Muscle layer of duodenum (tissue), 2 donors: ENCODE measurements around the gene KCTD6.

Experiments used
- H3K27ac ChIP-seq: one replicate; pipeline ENCODE4 v1.7.0; 2013; ENCODE audit warnings: mild to moderate bottlenecking, low read length
- H3K27me3 ChIP-seq: one replicate; pipeline ENCODE4 v1.7.0; 2013; ENCODE audit warnings: low read depth, mild to moderate bottlenecking, control low read depth, low read length
- H3K36me3 ChIP-seq, 2 donors: one replicate each; pipeline ENCODE4 v1.7.0; 2013; ENCODE audit warnings: low read length in 2 of 2, control low read depth in 1 of 2, mild to moderate bottlenecking in 1 of 2; ENCODE audit not compliant: insufficient read depth in 2 of 2, control insufficient read depth in 1 of 2
- H3K4me1 ChIP-seq, 2 donors: one replicate each; pipeline ENCODE4 v1.7.0; 2013; ENCODE audit warnings: low read length in 2 of 2, mild to moderate bottlenecking in 2 of 2, control low read depth in 1 of 2, moderate library complexity in 1 of 2; ENCODE audit not compliant: insufficient read depth in 2 of 2, control insufficient read depth in 1 of 2
- H3K4me3 ChIP-seq, 2 donors: one replicate each; pipeline ENCODE4 v1.7.0; 2013; ENCODE audit warnings: low read length in 2 of 2, low read depth in 1 of 2, mild to moderate bottlenecking in 1 of 2
- H3K9me3 ChIP-seq, 2 donors: one replicate each; pipeline ENCODE4 v1.7.0; 2013; ENCODE audit warnings: low read length in 2 of 2, control low read depth in 1 of 2, mild to moderate bottlenecking in 1 of 2; ENCODE audit not compliant: control insufficient read depth in 1 of 2
- donor health status: healthy.

KCTD6 gene

GRCh38 chr3:58528629-58529028 is 36.7 kb downstream of the KCTD6 start:
- Histone ChIP-seq H3K4me1 (peaks cover 7 to 12% of the 10 kb centered on the region in 2 donors), H3K36me3 (peaks cover 39 to 73% of the 10 kb centered on the region in 2 donors), H3K4me3 (no peak overlapping the region), H3K27me3 (no peaks in the 10 kb centered on the region), H3K9me3 (no peaks in the 10 kb centered on the region), H3K27ac (no peak overlapping the region)

- peaks cover 33 to 72% of the 10 kb centered on the region in 2 donors for H3K36me3 ChIP-seq
- no peak overlapping the region for H3K4me3 ChIP-seq
- H3K4me1 ChIP-seq, result peaks cover 7 to 12% of the 10 kb centered on the region in 2 donors
- H3K27ac ChIP-seq, result no peak overlapping the region
- H3K27me3 ChIP-seq, result no peaks in the 10 kb centered on the region
- H3K9me3 ChIP-seq, result no peaks in the 10 kb centered on the region
Measured at GRCh38 chr3:58529516-58530353, 37.8 kb downstream of the KCTD6 start.

DNA sequence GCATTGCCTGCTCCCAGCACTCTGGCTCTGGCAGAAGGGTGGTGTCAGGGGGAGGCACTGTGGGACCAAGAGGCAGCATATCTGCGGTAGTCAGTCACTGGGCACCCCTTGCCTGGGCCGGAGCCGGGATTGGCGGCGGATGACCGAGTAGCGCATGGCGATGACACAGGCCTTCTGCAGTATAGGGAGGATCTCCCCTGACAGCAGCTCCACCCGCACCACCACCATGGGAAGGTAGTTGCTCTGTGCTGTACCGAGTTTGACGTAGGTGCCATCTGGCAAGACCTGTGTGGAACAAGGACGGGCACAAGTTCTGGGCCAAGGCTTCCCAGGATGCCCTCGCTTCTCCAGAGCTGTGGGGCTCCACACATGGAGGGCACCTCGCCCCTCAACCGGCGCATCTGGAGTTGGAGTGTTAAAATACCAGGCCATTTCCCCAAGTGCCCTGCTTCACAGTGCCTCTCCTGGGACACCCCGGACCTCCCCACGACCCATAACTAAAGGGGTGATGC is 38.5 kb downstream of the KCTD6 start:
- Histone ChIP-seq H3K27me3 (no peaks in the 10 kb centered on the region), H3K4me3 (no peak overlapping the region), H3K27ac (no peak overlapping the region), H3K4me1 (peaks cover 7 to 14% of the 10 kb centered on the region in 2 donors), H3K9me3 (no peaks in the 10 kb centered on the region), H3K36me3 (peaks cover 33 to 67% of the 10 kb centered on the region in 2 donors)

DNA sequence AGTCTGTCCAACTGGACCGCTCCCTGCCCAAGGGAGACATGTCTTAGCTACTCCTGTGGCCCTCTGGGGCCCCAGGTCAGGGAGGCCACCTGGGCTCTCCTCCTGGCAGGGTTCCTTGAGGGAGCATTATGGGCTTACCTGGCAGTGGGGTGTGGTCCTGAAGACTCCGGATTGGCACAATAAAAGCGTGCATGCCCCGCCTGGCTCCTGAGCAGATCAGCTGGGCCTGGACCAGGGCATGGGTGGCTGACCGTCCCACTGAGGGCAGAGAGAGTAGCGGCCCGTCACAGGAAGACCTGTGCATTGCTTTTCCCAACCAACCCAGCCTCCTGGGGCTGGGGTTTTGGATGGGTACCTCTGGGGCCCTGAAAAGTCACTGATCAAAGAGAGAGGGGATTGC is 39.7 kb downstream of the KCTD6 start:
- Histone ChIP-seq H3K36me3 (peaks cover 26 to 56% of the 10 kb centered on the region in 2 donors), H3K4me3 (no peak overlapping the region), H3K4me1 (peaks cover 7 to 25% of the 10 kb centered on the region in 2 donors)

DNA sequence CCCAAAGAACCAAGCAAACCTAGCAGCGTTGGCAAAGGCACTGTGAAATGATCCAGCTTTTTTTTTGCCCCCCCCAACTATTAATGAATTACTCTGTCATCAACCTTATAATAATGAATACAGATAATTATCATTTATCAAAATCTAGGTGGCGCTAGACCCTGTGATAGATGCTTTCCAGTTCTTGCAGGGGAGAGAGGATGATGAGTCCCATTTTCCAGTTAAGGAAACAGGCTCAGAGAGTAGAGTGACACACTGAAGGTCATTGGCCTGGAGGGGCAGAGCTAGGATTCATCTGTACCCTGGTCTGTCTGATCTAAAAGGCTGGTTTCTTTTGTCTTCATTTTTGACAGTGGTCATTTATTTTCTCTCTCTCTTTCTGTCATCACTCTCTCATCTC is 40.1 kb downstream of the KCTD6 start:
- H3K4me1 ChIP-seq, result peaks cover 7 to 27% of the 10 kb centered on the region in 2 donors
- peaks cover 26 to 52% of the 10 kb centered on the region in 2 donors for H3K36me3 ChIP-seq
- no peaks in the 10 kb centered on the region for H3K27me3 ChIP-seq
- no peaks in the 10 kb centered on the region for H3K9me3 ChIP-seq
- H3K4me3 ChIP-seq, result no peak overlapping the region
- H3K27ac ChIP-seq, result no peak overlapping the region

More for the DNA sequence above, 39.7 kb downstream of the KCTD6 start:
- no peaks in the 10 kb centered on the region for H3K9me3 ChIP-seq
- no peak overlapping the region for H3K27ac ChIP-seq
- H3K27me3 ChIP-seq, result no peaks in the 10 kb centered on the region

DNA sequence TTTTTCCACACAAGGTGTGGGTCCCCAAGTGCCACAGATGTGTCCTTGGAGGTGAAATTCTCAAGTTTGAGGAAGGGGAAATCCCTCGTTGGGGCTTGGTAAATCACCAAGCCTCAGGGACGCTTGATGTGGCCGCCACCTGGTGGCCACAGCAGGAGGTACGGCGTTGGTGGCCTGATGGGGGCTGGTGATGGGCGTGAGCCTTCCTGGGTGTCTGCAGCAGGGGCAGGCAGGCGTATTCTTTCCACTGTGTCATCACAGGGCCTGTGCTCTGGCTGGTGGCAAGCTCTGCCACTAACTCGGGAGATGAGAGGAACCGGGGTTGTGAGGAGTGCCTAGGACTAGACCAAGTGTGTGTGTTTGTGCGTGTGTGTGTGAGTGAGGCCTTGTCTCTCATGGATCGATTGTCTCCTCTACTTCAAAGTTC is 40.9 kb downstream of the KCTD6 start:
- no peaks in the 10 kb centered on the region for H3K27me3 ChIP-seq
- H3K4me3 ChIP-seq, result no peak overlapping the region
- no peak overlapping the region for H3K27ac ChIP-seq
- no peaks in the 10 kb centered on the region for H3K9me3 ChIP-seq
- peaks cover 26 to 48% of the 10 kb centered on the region in 2 donors for H3K36me3 ChIP-seq
- H3K4me1 ChIP-seq, result peaks cover 10 to 35% of the 10 kb centered on the region in 2 donors

GRCh38 chr3:58534592-58535494 is 42.9 kb downstream of the KCTD6 start:
- Histone ChIP-seq H3K27ac (no peak overlapping the region), H3K4me1 (peaks cover 10 to 32% of the 10 kb centered on the region in 2 donors)

GRCh38 chr3:58535531-58536500 is 43.9 kb downstream of the KCTD6 start:
- H3K4me1 ChIP-seq, result peaks cover 10 to 32% of the 10 kb centered on the region in 2 donors
- no peaks in the 10 kb centered on the region for H3K27me3 ChIP-seq
- H3K36me3 ChIP-seq, result peaks cover 20 to 25% of the 10 kb centered on the region in 2 donors
- no peaks in the 10 kb centered on the region for H3K9me3 ChIP-seq
- peak overlapping the region; percentile 58 to 64 for H3K4me3 ChIP-seq
- H3K27ac ChIP-seq, result peak overlapping the region; percentile 86

More at GRCh38 chr3:58534592-58535494, 42.9 kb downstream of the KCTD6 start:
- H3K4me3 ChIP-seq, result no peak overlapping the region
- no peaks in the 10 kb centered on the region for H3K9me3 ChIP-seq
- H3K27me3 ChIP-seq, result no peaks in the 10 kb centered on the region
- H3K36me3 ChIP-seq, result peaks cover 26 to 34% of the 10 kb centered on the region in 2 donors

DNA sequence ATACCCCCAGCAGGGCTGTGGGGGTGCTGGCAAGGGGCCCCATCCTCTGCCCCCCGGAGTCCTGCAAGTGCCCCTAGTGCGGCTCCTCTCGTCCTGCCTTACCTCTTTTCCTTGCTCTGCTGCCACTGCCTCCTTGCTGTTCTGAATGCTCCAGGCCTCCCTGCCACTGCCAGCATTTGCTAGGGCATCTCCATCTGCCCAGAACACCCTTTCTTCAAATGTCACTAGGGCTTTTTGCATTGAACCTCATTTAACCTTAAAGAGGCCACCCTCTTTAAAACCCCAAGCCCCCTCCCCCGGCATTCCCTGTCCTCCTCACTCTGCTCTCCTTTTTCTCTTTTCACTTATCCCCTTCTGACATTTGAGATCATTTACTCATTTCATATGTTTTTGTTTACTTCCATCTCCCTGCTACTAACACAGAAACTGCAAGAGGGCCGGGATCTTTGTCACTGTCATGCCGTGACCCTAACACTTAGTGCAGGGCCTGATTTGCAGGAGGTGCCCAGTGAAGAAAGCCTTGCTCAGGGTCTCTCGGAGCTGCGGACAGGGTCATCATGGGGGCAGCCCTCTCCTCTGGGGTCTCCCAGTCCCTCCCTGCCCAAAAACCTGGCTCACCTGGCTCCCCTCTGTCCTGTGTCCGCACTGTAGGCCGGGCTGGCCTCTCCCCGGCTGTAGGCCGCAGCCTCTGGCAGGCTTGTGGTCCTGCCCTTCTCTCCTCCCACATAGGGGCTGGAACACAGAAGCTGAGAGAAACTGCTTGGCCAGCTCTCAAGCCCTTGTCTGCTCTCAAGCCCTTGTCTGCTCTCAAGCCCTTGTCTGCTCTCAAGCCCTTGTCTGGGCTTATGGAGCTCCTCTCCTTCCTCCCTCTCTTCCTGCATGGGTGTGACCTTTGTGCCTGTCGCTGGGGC is 44.9 kb downstream of the KCTD6 start, which contains the start of gene ACOX2:
Gene ACOX2 (minus strand): TSS at position 690 of the 911 bp plus-strand sequence. CDS start 2,084 bp downstream, outside the sequence.
- H3K27ac ChIP-seq, result peak within 1 kb of the TSS; percentile 86
- H3K36me3 ChIP-seq, result peaks cover 11 to 16% of the 10 kb centered on the region in 2 donors
- no peaks in the 10 kb centered on the region for H3K9me3 ChIP-seq
- no peaks in the 10 kb centered on the region for H3K27me3 ChIP-seq
- peak within 1 kb of the TSS; percentile 58 to 64 for H3K4me3 ChIP-seq
- H3K4me1 ChIP-seq, result peaks cover 10 to 32% of the 10 kb centered on the region in 2 donors
